NCI-H82 (cell line): ENCODE data around the gene MTA3.
"Not testable (repeated sequence)": the region's sequence is repeated elsewhere in the genome, so short reads cannot be mapped to it uniquely, and the experiment has no call there.

ENCODE experiments used
- DNase-seq: peaks from one replicate; lab custom pipeline; 2025; lab: John Stamatoyannopoulos, UW

MTA3 gene

GRCh38 chr2:42663828-42664227, 95.4 kb downstream of the MTA3 start:
- no peak for DNase-seq

GRCh38 chr2:42673989-42674579, 105.7 kb downstream of the MTA3 start:
- no peak for DNase-seq

- DNase-seq, result no peak
Measured at GRCh38 chr2:42675815-42676214, 107.4 kb downstream of the MTA3 start.

- no peak for DNase-seq
Measured at GRCh38 chr2:42685303-42685702, 116.9 kb downstream of the MTA3 start.

GRCh38 chr2:42693013-42693615, 124.7 kb downstream of the MTA3 start:
- no peak for DNase-seq

- DNase-seq, result no peak
Measured at GRCh38 chr2:42693688-42694479, 125.5 kb downstream of the MTA3 start.

- DNase-seq, result no peak
Measured at GRCh38 chr2:42696987-42697386, 128.6 kb downstream of the MTA3 start.

GRCh38 chr2:42698940-42699339, 130.5 kb downstream of the MTA3 start:
- DNase-seq, result no peak

GRCh38 chr2:42706836-42707235, 138.4 kb downstream of the MTA3 start:
- DNase-seq, result no peak

- DNase-seq, result no peak
Measured at GRCh38 chr2:42708179-42708578, 139.7 kb downstream of the MTA3 start.

GRCh38 chr2:42711896-42712295, 143.5 kb downstream of the MTA3 start:
- no peak for DNase-seq

GRCh38 chr2:42712934-42713333, 144.5 kb downstream of the MTA3 start:
- no peak for DNase-seq

- no peak for DNase-seq
Measured at GRCh38 chr2:42713920-42714319, 145.5 kb downstream of the MTA3 start.

- no peak for DNase-seq
Measured at GRCh38 chr2:42714686-42715085, 146.3 kb downstream of the MTA3 start.

GRCh38 chr2:42721898-42722297, 153.5 kb downstream of the MTA3 start:
- DNase-seq, result no peak

- DNase-seq, result no peak
Measured at GRCh38 chr2:42722320-42723190, 154.1 kb downstream of the MTA3 start.

- no peak for DNase-seq
Measured at GRCh38 chr2:42723465-42723864, 155.0 kb downstream of the MTA3 start.

GRCh38 chr2:42724886-42725285, 156.5 kb downstream of the MTA3 start:
- DNase-seq, result no peak

- no peak for DNase-seq
Measured at GRCh38 chr2:42725657-42726056, 157.2 kb downstream of the MTA3 start.

- no peak for DNase-seq
Measured at GRCh38 chr2:42726680-42727079, 158.2 kb downstream of the MTA3 start.

GRCh38 chr2:42731316-42731715, 162.9 kb downstream of the MTA3 start:
- DNase-seq, result not testable (repeated sequence)

- DNase-seq, result no peak
Measured at GRCh38 chr2:42733852-42734251, 165.4 kb downstream of the MTA3 start.
